ENCODE measurements around the gene PPIF. TPM values are rescaled to one million over a fixed set of nuclear protein-coding genes. Genes with fewer than 3 reads are reported as not detected.
A peak's percentile ranks its signal among the peaks of the same experiment; 100 is the strongest.

The PPIF gene
- total RNA-seq, 1 experiment from 2014 or later, result 42.3 TPM

- no peak for DNase-seq
Measured at GRCh38 chr10:79310911-79311573, 36.2 kb upstream of the PPIF start.

GRCh38 chr10:79311581-79312407 is 35.5 kb upstream of the PPIF start:
- H3K9me3 ChIP-seq, result no peaks in the 10 kb centered on the region
- H3K27me3 ChIP-seq, result no peaks in the 10 kb centered on the region
- H3K4me3 ChIP-seq, result no peak overlapping the region
- DNase-seq, result no peak
- H3K36me3 ChIP-seq, result peaks cover 96% of the 10 kb centered on the region

More at GRCh38 chr10:79310911-79311573, 36.2 kb upstream of the PPIF start:
- no peaks in the 10 kb centered on the region for H3K27me3 ChIP-seq
- peaks cover 96% of the 10 kb centered on the region for H3K36me3 ChIP-seq
- no peaks in the 10 kb centered on the region for H3K9me3 ChIP-seq
- no peak overlapping the region for H3K4me3 ChIP-seq

GRCh38 chr10:79312601-79313187 is 34.6 kb upstream of the PPIF start:
- no peaks in the 10 kb centered on the region for H3K27me3 ChIP-seq
- no peaks in the 10 kb centered on the region for H3K9me3 ChIP-seq
- H3K36me3 ChIP-seq, result peaks cover 92% of the 10 kb centered on the region
- DNase-seq, result no peak
- H3K4me3 ChIP-seq, result no peak overlapping the region

GRCh38 chr10:79313320-79313719 is 33.9 kb upstream of the PPIF start:
- Histone ChIP-seq H3K9me3 (no peaks in the 10 kb centered on the region), H3K36me3 (peaks cover 91% of the 10 kb centered on the region), H3K4me3 (no peak overlapping the region), H3K27me3 (no peaks in the 10 kb centered on the region)
- no peak for DNase-seq

GRCh38 chr10:79313911-79314439 is 33.3 kb upstream of the PPIF start:
- peaks cover 89% of the 10 kb centered on the region for H3K36me3 ChIP-seq
- no peak for DNase-seq
- no peaks in the 10 kb centered on the region for H3K9me3 ChIP-seq
- no peaks in the 10 kb centered on the region for H3K27me3 ChIP-seq
- H3K4me3 ChIP-seq, result no peak overlapping the region

- no peaks in the 10 kb centered on the region for H3K27me3 ChIP-seq
- peaks cover 79% of the 10 kb centered on the region for H3K36me3 ChIP-seq
- DNase-seq, result peak; percentile 45
- no peak overlapping the region for H3K4me3 ChIP-seq
- no peaks in the 10 kb centered on the region; the same call in 1 of the 2 replicates for H3K9me3 ChIP-seq
Measured at GRCh38 chr10:79314761-79315601, 32.3 kb upstream of the PPIF start.

- H3K36me3 ChIP-seq, result peaks cover 73% of the 10 kb centered on the region
- DNase-seq, result no peak
- H3K4me3 ChIP-seq, result no peak overlapping the region
- H3K27me3 ChIP-seq, result no peaks in the 10 kb centered on the region
- no peaks in the 10 kb centered on the region; the same call in 1 of the 2 replicates for H3K9me3 ChIP-seq
Measured at GRCh38 chr10:79315602-79315920, 31.7 kb upstream of the PPIF start.

- Histone ChIP-seq H3K4me3 (no peak overlapping the region), H3K27me3 (no peaks in the 10 kb centered on the region), H3K36me3 (peaks cover 63% of the 10 kb centered on the region), H3K9me3 (no peaks in the 10 kb centered on the region; the same call in 1 of the 2 replicates)
- no peak for DNase-seq
Measured at GRCh38 chr10:79316671-79317431, 30.4 kb upstream of the PPIF start.

GRCh38 chr10:79318369-79318768 is 28.9 kb upstream of the PPIF start:
- no peak overlapping the region for H3K4me3 ChIP-seq
- H3K9me3 ChIP-seq, result no peaks in the 10 kb centered on the region; the same call in 1 of the 2 replicates
- DNase-seq, result no peak
- H3K27me3 ChIP-seq, result no peaks in the 10 kb centered on the region
- H3K36me3 ChIP-seq, result peaks cover 47% of the 10 kb centered on the region

- Histone ChIP-seq H3K4me3 (no peak overlapping the region), H3K27me3 (no peaks in the 10 kb centered on the region), H3K9me3 (no peaks in the 10 kb centered on the region; the same call in 1 of the 2 replicates), H3K36me3 (peaks cover 39% of the 10 kb centered on the region)
- DNase-seq, result no peak
Measured at GRCh38 chr10:79319115-79319771, 28.0 kb upstream of the PPIF start.

GRCh38 chr10:79320316-79320715 is 27.0 kb upstream of the PPIF start:
- Histone ChIP-seq H3K36me3 (peaks cover 29% of the 10 kb centered on the region), H3K9me3 (no peaks in the 10 kb centered on the region; the same call in 1 of the 2 replicates), H3K27me3 (no peaks in the 10 kb centered on the region), H3K4me3 (no peak overlapping the region)
- DNase-seq, result no peak

- Histone ChIP-seq H3K36me3 (peaks cover 23% of the 10 kb centered on the region), H3K27me3 (no peaks in the 10 kb centered on the region), H3K9me3 (no peaks in the 10 kb centered on the region; the same call in 1 of the 2 replicates), H3K4me3 (no peak overlapping the region)
- peak; percentile 89 for DNase-seq
Measured at GRCh38 chr10:79320820-79321493, 26.3 kb upstream of the PPIF start.

- Histone ChIP-seq H3K4me3 (no peak overlapping the region), H3K9me3 (no peaks in the 10 kb centered on the region; the same call in 1 of the 2 replicates), H3K36me3 (peaks cover 18% of the 10 kb centered on the region), H3K27me3 (no peaks in the 10 kb centered on the region)
- DNase-seq, result no peak
Measured at GRCh38 chr10:79321494-79321882, 25.8 kb upstream of the PPIF start.

- Histone ChIP-seq H3K27me3 (no peaks in the 10 kb centered on the region), H3K4me3 (no peak overlapping the region), H3K9me3 (no peaks in the 10 kb centered on the region; the same call in 1 of the 2 replicates), H3K36me3 (peaks cover 13% of the 10 kb centered on the region)
- no peak for DNase-seq
Measured at GRCh38 chr10:79321951-79322350, 25.3 kb upstream of the PPIF start.
